HS-5 (cell line): ENCODE data around the gene GSTO1.
"Not testable (repeated sequence)": the region's sequence is repeated elsewhere in the genome, so short reads cannot be mapped to it uniquely, and the experiment has no call there.

ENCODE experiments used
- DNase-seq: peaks from one replicate; pipeline ENCODE4 v3.0.0-alpha.2; 2012; ENCODE audit warnings: low read depth

GSTO1 gene

GRCh38 chr10:104254493-104255310 is at the start of gene GSTO1:
TSS of gene GSTO1 (plus strand) at chr10:104254892. CDS start at chr10:104254929, 37 bp downstream.
- no peak for DNase-seq

GRCh38 chr10:104208730-104209129 is 46.0 kb upstream of the GSTO1 start:
- DNase-seq = no peak

GRCh38 chr10:104209575-104210198 is 45.0 kb upstream of the GSTO1 start:
- no peak for DNase-seq

GRCh38 chr10:104216631-104217030 is 38.1 kb upstream of the GSTO1 start:
- no peak for DNase-seq

- DNase-seq = no peak
Observed at GRCh38 chr10:104218751-104219150, 35.9 kb upstream of the GSTO1 start.

- DNase-seq = no peak
Observed at GRCh38 chr10:104220522-104220921, 34.2 kb upstream of the GSTO1 start.

- DNase-seq = no peak
Observed at GRCh38 chr10:104223304-104223703, 31.4 kb upstream of the GSTO1 start.

- no peak for DNase-seq
Observed at GRCh38 chr10:104230490-104230889, 24.2 kb upstream of the GSTO1 start.

GRCh38 chr10:104231784-104232612 is 22.7 kb upstream of the GSTO1 start, which contains the start of gene CFAP43:
TSS of gene CFAP43 (minus strand) at chr10:104232364. CDS start at chr10:104232246, 118 bp downstream.
- peak; percentile 76 for DNase-seq

- no peak for DNase-seq
Observed at GRCh38 chr10:104232613-104233102, 22.0 kb upstream of the GSTO1 start.

- DNase-seq = no peak
Observed at GRCh38 chr10:104233817-104234216, 20.9 kb upstream of the GSTO1 start.

GRCh38 chr10:104234934-104235333 is 19.8 kb upstream of the GSTO1 start:
- no peak for DNase-seq

GRCh38 chr10:104235801-104236200 is 18.9 kb upstream of the GSTO1 start:
- DNase-seq = no peak

- no peak for DNase-seq
Observed at GRCh38 chr10:104240078-104240477, 14.6 kb upstream of the GSTO1 start.

GRCh38 chr10:104242545-104242944 is 12.1 kb upstream of the GSTO1 start:
- no peak for DNase-seq

- not testable (repeated sequence) for DNase-seq
Observed at GRCh38 chr10:104243009-104243408, 11.7 kb upstream of the GSTO1 start.

GRCh38 chr10:104243512-104243911 is 11.2 kb upstream of the GSTO1 start:
- no peak for DNase-seq

GRCh38 chr10:104245066-104245632 is 9.5 kb upstream of the GSTO1 start:
- DNase-seq = no peak

GRCh38 chr10:104246976-104247375 is 7.7 kb upstream of the GSTO1 start:
- DNase-seq = peak; percentile 36

GRCh38 chr10:104247513-104248146 is 7.1 kb upstream of the GSTO1 start:
- no peak for DNase-seq

- DNase-seq = not testable (repeated sequence)
Observed at GRCh38 chr10:104248931-104249330, 5.8 kb upstream of the GSTO1 start.
